Body of pancreas (tissue), 4 donors: ENCODE measurements around the gene GFM1. TPM values are rescaled to one million over a fixed set of nuclear protein-coding genes. Genes with fewer than 3 reads are reported as not detected.

Experiments used
- ATAC-seq: fragments of 150-250 bp; one replicate; pipeline ENCODE4 v1.9.1; 2016
- DNase-seq, 4 donors: peaks; one replicate each; pipeline ENCODE4 v3.0.0-alpha.2; 2019
- H3K27ac ChIP-seq, 4 donors: fragments of 200-600 bp; sonication (generic); 1 replicate in 3 of 4; 2 replicates in 1 of 4; pipeline versions ENCODE4 v1.5.1 to v1.6.1; 2016 to 2019; ENCODE audit warnings: mild to moderate bottlenecking in 1 of 4, mixed read lengths in 1 of 4, moderate library complexity in 1 of 4
- H3K27me3 ChIP-seq, 2 donors: fragments of 200-600 bp; sonication (generic); one replicate each; pipeline ENCODE4 v1.6.0; 2016; ENCODE audit warnings: mild to moderate bottlenecking in 1 of 2
- H3K36me3 ChIP-seq, 2 donors: fragments of 200-600 bp; sonication (generic); replicated peaks in 1 of 2; 2 replicates each; pipeline ENCODE4 v1.5.1; 2016; ENCODE audit warnings: low read depth in 2 of 2; ENCODE audit not compliant: insufficient read depth in 1 of 2
- H3K4me1 ChIP-seq: fragments of 200-600 bp; sonication (generic); one replicate; pipeline ENCODE4 v1.6.0; 2016
- H3K4me3 ChIP-seq, 2 donors: fragments of 200-600 bp; sonication (generic); 1 replicate in 1 of 2; 2 replicates in 1 of 2; pipeline ENCODE4 v1.5.1; 2016 to 2019
- H3K9me3 ChIP-seq, 3 donors: fragments of 200-600 bp; sonication (generic); 1 replicate in 2 of 3; 2 replicates in 1 of 3; pipeline ENCODE4 v1.5.1; 2016
- POLR2A ChIP-seq, 3 donors: fragments of 450-650 bp; IDR thresholded peaks; one replicate each; pipeline ENCODE4 v1.6.1; 2016; ENCODE audit warnings: antibody characterized with exemption in 3 of 3, mild to moderate bottlenecking in 2 of 3
- WGBS, 2 donors: methylation state at CpG; one replicate each; pipeline ENCODE4 v1.1.5; 2017; 5-methylcytosine and 5-hydroxymethylcytosine counted together
- intact Hi-C: fragments of 100-400 bp; cut with DNase I; formaldehyde crosslinking; loops from one replicate; pipeline ENCODE4 v1.15.1; 2023
- total RNA-seq, 2 donors: library from RNA; depleted of rRNA; stranded (reverse); fragments of >200 nt; gene quantifications; one replicate each; pipeline ENCODE4 v1.1.0, GENCODE V29; 2016
- TF ChIP-seq, protein P1 (sequence below), 7 experiments: fragments of 450-650 bp in 4 of 7; fragments of 200-600 bp in 3 of 7; sonication (generic) in 3 of 7; IDR thresholded peaks; one replicate each; pipeline ENCODE4 v1.5.1; 2016 to 2019; ENCODE audit warnings: antibody characterized with exemption in 7 of 7

The GFM1 gene
- total RNA-seq, 2 donors from 2014 or later = 25.4 to 53.7 TPM

DNA sequence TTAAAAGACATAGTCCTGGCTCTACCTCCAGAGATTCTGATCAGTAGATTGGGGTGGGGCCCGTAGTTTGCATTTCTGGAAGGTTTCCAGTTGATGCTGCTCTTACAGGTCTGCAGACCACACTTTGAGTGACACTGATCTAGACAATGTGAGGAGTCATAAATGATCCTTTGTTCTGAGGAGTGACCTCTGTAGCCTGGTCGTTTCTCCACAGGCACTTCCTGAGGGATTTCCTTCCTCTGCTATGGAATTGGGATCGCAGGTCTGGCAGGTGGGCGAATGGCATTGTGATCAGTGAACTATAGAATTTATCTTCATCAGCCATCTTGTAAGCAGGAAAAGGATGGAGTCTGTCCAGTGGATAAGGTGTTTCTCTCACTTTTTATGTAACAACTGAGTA lies 5.5 kb downstream of the GFM1 start:
- WGBS, 2 donors = 48 to 64% methylated on average over 4 of the region's 4 CpGs
- H3K36me3 ChIP-seq = peaks cover 6 to 8% of the 10 kb centered on the region in 2 donors
- intact Hi-C loops = no loop called here
- H3K4me3 ChIP-seq = no peak overlapping the region
- no peak for TF ChIP-seq POLR2A (IDR thresholded peaks at IDR 0.05)
- TF ChIP-seq, protein P1, sequence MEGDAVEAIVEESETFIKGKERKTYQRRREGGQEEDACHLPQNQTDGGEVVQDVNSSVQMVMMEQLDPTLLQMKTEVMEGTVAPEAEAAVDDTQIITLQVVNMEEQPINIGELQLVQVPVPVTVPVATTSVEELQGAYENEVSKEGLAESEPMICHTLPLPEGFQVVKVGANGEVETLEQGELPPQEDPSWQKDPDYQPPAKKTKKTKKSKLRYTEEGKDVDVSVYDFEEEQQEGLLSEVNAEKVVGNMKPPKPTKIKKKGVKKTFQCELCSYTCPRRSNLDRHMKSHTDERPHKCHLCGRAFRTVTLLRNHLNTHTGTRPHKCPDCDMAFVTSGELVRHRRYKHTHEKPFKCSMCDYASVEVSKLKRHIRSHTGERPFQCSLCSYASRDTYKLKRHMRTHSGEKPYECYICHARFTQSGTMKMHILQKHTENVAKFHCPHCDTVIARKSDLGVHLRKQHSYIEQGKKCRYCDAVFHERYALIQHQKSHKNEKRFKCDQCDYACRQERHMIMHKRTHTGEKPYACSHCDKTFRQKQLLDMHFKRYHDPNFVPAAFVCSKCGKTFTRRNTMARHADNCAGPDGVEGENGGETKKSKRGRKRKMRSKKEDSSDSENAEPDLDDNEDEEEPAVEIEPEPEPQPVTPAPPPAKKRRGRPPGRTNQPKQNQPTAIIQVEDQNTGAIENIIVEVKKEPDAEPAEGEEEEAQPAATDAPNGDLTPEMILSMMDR (IDR thresholded peaks at IDR 0.05) = no peak
- no peaks in the 10 kb centered on the region for H3K27me3 ChIP-seq
- H3K27ac ChIP-seq = no peak overlapping the region
- DNase-seq (no peak), ATAC-seq (no peak)
- no peaks in the 10 kb centered on the region for H3K9me3 ChIP-seq
- peaks cover 15% of the 10 kb centered on the region for H3K4me1 ChIP-seq

DNA sequence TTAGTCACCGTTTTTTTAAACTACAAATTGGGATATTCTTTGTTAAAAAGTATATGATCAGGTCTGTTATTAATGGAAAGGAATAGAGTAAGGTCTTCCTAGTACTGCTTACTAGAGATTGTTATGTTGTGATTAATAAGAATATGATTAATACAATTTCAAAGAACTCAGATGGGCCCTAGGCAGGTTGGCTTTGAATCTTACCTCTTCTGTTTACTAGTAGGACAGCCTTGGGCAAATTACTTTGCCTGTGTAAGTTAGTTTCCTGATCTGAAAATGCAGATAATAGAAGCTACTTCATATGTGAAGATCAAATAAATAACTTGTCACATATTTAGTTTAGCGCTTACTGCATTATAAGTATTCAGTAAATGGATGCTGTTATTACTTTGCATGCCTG lies 6.9 kb downstream of the GFM1 start:
- Histone ChIP-seq H3K9me3 (no peaks in the 10 kb centered on the region), H3K27ac (no peak overlapping the region), H3K4me1 (peaks cover 5% of the 10 kb centered on the region), H3K36me3 (peaks cover 6 to 15% of the 10 kb centered on the region in 2 donors), H3K27me3 (no peaks in the 10 kb centered on the region), H3K4me3 (no peak overlapping the region)
- DNase-seq (no peak), ATAC-seq (no peak)
- TF ChIP-seq, protein P1 (IDR thresholded peaks at IDR 0.05) = no peak
- no peak for TF ChIP-seq POLR2A (IDR thresholded peaks at IDR 0.05)
- 93 to 94% methylated on average over 2 of the region's 2 CpGs for WGBS, 2 donors
- intact Hi-C loops = no loop called here

DNA sequence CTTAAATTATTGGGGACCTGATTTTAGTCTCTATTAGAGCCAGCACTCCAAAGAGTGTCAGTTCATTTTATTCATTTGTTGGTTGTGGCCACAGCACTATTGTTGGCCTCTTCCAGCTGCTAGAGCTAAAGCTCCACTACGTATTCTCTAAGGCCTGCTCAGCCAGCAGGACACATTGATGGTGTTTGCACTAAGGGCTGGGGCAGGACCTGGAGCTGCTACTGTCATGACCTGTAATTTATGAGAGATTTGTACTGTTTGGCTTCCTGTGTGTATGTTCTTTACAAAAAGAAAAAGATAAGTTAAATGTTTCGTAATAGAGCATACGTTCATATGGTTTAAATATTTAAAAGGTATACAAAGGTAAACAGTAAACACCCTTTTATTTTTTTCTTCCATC lies 8.1 kb downstream of the GFM1 start:
- intact Hi-C loops = no loop called here
- H3K9me3 ChIP-seq = no peaks in the 10 kb centered on the region
- no peaks in the 10 kb centered on the region for H3K27me3 ChIP-seq
- no peak for ATAC-seq
- H3K36me3 ChIP-seq = peaks cover 6 to 20% of the 10 kb centered on the region in 2 donors
- DNase-seq = no peak
- no peaks in the 10 kb centered on the region for H3K4me1 ChIP-seq
- 80 to 88% methylated on average over 3 of the region's 3 CpGs for WGBS, 2 donors
- H3K27ac ChIP-seq = no peak overlapping the region
- no peak for TF ChIP-seq POLR2A (IDR thresholded peaks at IDR 0.05)
- TF ChIP-seq, protein P1 (IDR thresholded peaks at IDR 0.05) = no peak
- no peak overlapping the region for H3K4me3 ChIP-seq

DNA sequence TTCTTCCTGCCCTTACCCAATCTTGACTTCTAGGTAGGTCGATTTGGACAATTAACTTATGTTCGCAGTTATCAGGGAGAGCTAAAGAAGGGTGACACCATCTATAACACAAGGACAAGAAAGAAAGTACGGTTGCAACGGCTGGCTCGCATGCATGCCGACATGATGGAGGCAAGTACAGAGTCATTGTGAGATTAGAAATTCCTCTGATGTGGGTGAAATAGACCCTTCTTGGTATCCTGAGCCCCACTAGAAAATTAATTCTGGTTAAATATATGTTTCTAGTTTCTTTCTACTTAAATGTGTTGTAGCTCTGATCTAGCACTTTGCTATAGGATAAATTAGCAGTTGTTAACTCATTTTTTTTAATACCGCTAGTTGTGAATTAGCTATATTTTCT lies 14.6 kb downstream of the GFM1 start:
- H3K27me3 ChIP-seq = no peaks in the 10 kb centered on the region
- no peak overlapping the region for H3K4me3 ChIP-seq
- ATAC-seq (no peak), DNase-seq (no peak)
- no peak overlapping the region for H3K27ac ChIP-seq
- TF ChIP-seq, protein P1 (IDR thresholded peaks at IDR 0.05) = no peak
- TF ChIP-seq POLR2A (IDR thresholded peaks at IDR 0.05) = no peak
- H3K36me3 ChIP-seq = peaks cover 0 to 28% of the 10 kb centered on the region in 2 donors
- 91 to 92% methylated on average over 7 of the region's 7 CpGs for WGBS, 2 donors
- H3K4me1 ChIP-seq = no peaks in the 10 kb centered on the region
- intact Hi-C loops = no loop called here
- H3K9me3 ChIP-seq = no peaks in the 10 kb centered on the region

DNA sequence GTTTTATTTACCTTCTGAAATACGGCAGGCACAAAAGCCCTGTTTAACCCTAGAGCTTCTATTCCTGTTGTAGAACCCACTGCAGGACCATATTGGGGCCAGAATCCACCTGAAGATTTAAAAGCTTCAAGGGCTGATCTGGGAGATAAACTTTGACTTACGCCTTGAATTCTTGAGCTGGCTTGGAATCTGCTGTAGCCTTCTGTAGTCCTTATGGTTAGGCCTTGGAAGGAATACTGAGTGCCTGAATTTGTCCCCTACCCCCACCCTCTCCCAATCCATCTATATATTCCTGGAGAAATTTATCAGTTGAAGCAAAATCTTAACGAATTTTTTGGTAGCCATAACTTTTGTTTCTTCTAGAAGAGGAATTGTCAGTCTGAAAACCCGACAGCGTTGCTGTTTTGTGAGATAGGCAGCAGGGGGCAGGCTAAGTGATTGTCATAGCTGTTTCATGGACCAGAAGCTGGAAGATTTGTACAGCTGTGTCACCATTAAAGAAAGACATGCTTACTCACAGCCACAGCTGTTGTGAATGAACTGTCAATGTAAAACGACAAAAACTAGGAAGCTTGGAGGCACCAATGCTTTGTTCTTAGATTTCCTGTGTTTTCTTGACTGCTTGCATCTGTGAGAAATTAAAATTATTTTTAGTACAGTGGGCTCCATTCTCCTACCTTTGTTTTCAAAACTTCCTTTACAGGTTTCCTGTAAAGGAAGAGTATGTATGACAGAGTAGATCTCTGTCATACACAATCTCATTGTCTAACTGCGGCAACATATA lies 15.3 kb downstream of the GFM1 start:
- H3K9me3 ChIP-seq = no peaks in the 10 kb centered on the region
- intact Hi-C loops = no loop called here
- no peaks in the 10 kb centered on the region for H3K27me3 ChIP-seq
- TF ChIP-seq, protein P1 (IDR thresholded peaks at IDR 0.05) = peak; percentile 19 to 60 (median 54)
- TF ChIP-seq POLR2A (IDR thresholded peaks at IDR 0.05) = no peak
- no peak overlapping the region for H3K27ac ChIP-seq
- WGBS, 2 donors = 39 to 42% methylated on average over 7 of the region's 7 CpGs
- peaks cover 0 to 31% of the 10 kb centered on the region in 2 donors for H3K36me3 ChIP-seq
- H3K4me3 ChIP-seq = no peak overlapping the region
- H3K4me1 ChIP-seq = no peaks in the 10 kb centered on the region
- ATAC-seq (peak; percentile 71), DNase-seq (peak; percentile 51 to 65 (median 54))
